D341Med (cell line): ENCODE data around the gene FAM169A.
"Not testable (repeated sequence)": the region's sequence is repeated elsewhere in the genome, so short reads cannot be mapped to it uniquely, and the experiment has no call there.

Source experiments
- DNase-seq: peaks from one replicate; pipeline ENCODE4 v3.0.0; 2012; ENCODE audit warnings: low spot score

The FAM169A gene

DNA sequence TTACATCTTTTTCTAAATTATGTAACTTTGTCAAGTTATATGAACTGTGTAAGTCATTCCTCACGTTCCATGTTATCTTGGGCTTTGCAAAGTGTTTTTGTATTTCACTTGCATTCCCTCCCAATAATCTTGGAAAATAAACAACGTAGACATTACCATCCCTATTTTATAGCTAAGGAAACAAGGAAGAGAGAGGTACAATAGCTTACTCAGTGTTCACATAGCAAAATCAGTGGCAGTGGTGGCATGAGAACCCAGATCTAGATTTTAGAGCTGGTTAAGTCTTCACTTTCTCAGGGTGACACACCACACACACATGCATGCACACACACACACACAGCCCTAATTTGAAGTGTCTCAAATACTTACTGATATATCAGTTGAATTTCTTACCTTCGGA, 65.0 kb downstream of the FAM169A start:
- DNase-seq: no peak

DNA sequence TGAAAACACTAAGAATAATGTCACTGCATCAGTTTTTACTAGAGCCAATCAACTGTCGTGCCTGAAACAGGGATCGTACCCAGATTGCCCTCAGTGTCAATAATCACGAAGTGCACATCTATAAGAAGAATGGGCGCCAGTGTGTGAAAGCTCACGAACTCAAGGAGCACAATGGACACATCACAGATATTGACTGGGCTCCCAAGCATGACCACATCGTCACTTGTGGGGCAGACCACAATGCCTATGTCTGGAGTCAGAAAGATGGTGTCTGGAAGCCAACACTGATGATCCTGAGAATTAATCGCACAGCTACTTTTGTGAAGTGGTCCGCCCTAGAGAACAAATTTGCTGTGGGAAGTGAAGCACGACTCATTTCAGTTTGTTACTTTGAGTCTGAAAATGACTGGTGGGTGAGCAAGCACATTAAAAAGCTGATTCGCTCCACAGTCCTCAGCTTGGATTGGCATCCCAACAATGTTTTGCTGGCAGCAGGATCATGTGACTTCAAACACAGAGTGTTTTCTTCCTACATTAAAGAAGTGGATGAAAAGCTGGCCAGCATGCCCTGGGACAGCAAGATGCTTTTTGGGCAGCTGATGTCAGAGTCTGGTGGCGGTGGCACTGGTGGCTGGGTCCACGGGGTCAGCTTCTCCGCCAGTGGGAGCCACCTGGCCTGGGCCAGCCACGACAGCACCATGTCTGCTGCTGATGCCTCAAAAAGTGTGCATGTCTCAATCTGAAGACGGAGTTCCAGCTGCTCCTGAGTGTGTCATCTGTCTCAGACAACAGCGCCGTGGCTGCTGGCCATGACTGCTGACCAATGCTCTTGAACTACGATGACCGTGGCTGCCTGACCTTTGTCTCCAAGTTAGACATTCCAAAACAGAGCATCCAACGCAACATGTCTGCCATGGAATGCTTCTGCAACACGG, 66.9 kb downstream of the FAM169A start:
- DNase-seq: no peak

DNA sequence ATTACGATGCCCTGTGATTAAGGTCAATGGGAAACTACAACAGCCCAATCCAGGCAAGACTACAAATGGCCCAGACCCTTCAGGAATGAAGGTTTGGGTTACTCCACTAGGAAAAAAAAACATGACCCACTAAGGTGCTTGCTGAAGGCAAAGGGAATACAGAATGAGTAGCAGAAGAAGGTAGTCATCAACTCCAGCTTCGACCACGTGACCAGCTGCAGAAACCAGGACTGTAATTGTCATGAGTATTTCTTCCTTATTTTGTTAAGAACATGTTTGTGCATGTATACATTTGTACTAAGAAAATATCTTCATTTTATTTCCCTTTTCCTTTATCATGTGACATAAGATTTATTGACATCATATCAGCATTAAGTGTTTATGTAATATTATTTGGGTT, 74.5 kb downstream of the FAM169A start:
- DNase-seq: not testable (repeated sequence)

DNA sequence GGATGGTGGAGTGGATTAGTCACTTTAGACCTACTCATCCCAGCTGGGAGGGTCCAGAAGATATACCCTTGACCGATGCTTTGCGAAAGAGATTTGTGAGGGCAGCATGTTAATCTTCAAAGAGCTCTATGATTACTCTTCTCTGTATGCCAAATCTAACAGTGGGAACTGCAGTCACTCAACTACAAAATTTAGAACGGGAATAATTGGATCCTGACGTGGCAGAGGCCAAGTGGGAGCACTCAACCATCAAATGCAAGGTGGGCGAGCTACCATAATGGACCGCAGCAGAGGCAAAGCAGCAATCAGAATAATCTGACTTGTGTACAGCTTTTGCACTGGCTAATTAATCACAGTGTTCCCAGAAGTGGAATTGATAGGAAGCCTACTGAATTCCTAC, 78.8 kb downstream of the FAM169A start:
- no peak for DNase-seq

DNA sequence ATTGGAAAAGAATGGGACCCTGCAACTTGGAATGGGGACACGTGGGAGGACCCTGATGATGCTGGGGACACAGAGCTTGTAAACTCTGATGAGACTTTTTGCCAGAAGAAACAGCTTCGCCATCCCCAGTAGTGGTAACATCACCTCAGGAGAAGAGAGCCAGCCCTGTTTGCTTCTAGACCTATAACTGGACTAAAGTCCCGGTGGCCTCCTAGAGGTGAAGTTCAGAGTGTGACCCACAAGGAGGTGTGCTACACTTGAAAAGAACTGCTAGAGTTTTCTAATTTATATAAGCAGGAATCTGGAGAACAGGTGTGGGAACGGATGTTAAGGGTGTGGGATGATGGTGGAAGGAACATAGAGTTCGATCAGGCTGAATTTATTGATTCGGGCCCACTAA, 79.3 kb downstream of the FAM169A start:
- no peak for DNase-seq

DNA sequence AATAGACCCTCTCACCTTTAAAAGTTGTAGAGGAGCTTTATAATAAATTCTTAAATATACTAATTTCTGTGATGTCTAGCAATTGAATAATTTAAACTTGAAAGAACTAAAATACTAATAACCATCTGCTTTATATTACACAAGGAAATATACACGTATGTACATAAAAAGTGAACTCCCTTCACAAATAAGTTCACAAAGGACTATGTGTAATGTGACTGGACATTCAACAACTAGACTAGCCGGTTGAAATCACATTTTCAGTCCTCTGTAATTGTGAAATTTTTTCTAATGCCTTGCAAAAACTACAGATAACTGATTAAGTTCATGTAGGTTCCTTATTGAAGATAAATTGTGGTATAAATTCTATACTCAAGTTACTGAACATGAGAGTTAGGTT, 87.6 kb downstream of the FAM169A start:
- no peak for DNase-seq

DNA sequence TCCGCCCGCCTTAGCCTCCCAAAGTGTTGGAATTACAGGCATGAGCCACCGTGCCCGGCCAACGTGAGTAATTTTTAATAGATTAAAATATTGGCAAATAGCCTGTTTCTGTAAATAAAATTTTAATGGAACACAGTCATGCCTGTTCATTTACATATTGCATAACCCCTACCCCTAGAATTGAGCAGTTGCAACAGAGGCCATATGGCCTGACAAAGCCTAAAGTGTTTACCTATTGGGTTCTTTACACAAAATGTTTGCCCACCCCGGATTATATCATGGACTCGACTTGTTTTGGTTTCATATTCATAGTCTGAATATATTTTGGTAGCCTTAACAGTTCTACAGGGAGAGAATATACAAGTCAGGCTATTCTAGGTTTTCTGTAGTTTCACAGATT, 93.8 kb downstream of the FAM169A start:
- no peak for DNase-seq

DNA sequence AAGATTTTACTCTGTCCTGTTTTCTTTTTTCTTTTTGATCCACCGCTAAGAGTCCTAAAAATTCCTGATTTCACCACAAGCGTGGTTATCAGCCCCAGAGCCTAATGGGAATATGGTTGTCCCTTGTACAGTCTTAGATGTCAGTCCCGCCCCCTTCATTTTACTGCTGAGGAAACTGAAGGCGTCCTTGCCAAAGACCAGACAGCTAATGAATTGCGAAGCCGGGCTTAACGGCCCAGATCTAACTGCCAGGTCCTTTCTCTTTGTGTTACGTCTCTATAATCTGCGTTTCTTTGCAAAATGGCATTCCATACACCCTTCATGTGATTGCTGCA, 98.6 kb downstream of the FAM169A start:
- DNase-seq: peak; percentile 43

DNA sequence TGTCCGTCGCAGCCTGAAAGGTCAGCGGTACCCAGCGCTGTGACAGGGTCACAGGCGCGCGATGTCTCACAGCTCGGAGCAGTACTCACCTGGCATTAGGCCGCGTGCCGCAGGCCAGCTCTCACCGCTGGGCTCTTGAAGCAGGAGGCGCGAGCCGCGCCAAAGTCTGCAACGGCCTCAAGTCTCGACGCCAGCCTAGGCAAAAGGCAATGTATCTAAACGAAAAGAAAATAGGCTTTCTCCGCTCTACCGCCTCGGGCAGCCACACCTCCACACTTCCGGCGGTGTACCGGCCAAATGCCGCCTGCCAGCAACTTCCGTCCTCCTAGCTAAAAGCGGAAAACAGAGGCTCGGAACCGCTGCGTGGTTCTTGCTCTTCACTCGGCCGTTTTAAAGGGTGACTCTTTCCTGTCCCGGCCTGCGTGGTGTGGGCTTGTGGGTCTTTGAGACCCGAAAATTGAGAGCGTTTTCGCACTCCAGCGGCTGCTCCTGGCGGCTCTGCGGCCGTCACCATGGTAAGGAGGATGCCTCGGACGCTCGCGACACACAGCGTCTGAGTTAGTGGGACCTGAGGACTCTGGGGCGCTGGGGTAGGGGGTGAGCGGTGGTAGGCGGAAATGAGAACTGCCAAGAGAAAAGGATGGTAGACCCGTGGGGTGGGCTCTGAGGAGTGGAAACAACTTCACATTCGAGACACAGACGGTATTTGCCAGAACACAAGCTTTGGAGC, 99.2 kb downstream of the FAM169A start, which contains the start of the genes GFM2 and NSA2:
Gene GFM2, minus strand, starts transcription at position 269 of the 730 bp plus-strand sequence. CDS start 3,375 bp downstream, outside the sequence.
Gene NSA2, plus strand, starts transcription at position 401 of the 730 bp plus-strand sequence. Its CDS starts 112 bp downstream, at position 513.
- DNase-seq: peak; percentile 85

DNA sequence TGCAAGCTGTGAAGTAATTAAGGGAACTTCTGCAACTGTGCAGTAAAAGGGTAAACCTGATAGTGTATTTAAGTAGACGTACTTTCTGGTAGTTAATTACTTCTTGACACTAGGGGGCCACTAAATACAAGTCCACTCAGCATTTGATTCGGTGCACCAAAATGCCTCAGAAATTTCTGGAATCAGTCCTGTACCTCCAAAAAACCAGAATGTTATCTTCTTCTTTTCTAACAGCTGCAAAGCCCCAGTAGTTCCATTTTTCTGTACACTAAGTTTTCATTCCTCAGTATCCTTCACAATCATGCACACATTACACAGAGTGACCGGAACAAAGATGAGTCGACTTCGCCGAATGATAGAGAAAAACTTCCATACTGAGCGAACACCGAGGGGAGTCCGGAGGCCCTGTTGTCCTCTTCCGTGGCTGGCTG, 99.8 kb downstream of the FAM169A start:
- peak; percentile 50 for DNase-seq

DNA sequence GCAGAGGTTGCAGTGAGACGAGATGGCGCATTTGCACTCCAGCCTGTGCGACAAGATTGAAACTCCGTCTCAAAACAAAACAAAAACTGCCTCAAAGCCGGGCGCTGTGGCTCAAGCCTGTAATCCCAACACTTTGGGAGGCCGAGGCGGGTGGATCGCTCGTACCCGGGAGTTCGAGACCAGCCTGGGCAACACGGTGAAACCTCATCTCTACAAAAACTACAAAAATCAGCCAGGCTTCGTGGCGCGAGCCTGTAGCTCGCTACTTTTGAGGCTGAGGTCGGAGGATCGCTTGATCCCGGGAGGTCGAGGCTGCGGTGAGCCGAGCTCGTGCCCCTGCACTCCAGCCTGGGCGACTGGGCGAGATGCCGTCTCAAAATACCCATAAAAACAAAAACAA, 100.3 kb downstream of the FAM169A start:
- no peak for DNase-seq

DNA sequence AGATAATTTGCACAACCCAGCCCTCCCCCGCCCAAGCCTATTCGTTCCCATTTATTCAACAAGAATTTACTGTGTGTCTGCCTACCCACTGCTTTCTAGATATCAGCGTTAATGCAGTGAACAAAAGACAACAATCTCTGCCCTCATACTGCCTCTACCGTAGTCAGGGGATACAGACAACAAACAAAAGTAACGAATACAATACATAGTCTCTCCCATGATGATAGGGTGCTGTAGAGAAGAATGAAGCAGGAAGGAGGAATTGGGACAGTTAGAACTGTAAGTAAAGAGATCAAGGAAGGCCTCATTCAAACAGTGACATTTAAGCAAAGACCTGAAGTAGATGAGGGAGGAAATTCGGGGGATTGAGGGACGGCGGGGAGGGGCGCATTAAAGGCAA, 101.0 kb downstream of the FAM169A start:
- DNase-seq: no peak

DNA sequence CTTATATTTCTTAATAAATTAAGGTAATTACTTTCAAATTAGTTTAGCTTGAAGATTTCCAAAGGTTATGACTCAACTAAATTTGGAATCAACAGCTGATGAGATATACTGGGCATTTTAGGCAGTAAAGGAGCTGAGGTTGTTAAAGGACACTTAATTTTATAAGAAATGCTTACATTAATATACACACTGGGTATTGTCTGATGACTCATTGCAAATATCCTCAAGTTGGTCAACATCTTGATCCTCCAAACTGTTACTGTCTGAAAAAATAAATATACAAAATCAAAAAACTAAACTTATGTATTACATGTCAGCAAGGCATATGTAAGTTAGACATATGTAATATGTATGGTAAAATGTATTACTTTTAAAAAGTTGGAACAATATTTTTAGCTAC, 102.7 kb downstream of the FAM169A start:
- no peak for DNase-seq

DNA sequence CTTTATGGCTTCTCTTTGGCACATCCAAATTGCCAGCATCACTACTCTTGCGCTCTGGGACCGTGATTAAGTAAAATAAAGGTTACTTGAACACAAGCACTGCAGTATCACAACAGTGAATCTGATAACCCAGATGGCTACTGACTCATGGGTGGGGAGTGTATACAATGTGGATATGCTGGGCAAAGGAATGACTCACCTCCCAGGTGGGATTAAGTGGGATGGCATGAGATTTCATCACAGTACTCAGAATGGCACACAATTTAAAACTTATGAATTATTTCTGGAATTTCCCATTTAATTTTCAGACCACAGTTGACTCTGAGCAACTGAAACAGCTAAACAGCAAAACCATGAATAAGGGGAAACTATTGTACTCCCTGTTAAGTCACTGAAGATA, 103.6 kb downstream of the FAM169A start:
- DNase-seq: no peak

DNA sequence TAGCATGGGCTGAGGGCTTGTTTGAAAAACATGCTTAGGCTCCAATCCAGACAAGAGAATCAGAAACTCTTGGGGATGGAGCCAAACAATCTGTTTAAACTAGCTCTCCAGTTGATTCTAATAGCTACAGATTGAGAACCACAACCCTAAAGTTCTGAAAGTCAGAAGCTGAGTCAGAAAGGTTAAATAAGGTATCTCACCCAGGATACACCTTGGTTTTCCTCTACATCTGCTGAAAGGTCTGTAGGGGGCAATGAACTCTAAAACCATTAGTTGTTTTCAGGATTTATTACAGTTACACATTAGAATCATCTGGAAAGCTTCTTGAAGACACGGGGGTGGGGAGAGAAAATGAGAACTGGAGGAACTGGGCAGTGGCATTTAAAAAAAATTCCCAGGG, 104.9 kb downstream of the FAM169A start:
- DNase-seq: no peak

DNA sequence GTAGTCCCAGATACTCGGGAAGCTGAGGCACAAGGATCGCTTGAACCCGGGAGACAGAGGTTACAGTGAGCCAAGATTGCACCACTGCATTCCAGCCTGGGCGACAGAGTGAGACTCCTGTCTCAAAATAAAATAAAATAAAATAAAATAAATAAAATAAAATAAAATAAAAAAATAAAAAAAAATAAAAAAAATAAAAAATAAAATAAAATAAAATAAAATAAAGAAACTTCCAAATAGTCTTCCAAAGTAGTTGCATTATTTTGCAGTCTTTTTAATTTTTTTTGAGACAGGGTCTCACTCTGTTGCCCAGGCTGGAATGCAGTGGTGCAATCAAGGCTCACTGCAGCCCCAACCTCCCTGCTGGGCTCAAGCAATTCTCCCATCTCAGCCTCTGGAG, 117.4 kb downstream of the FAM169A start:
- not testable (repeated sequence) for DNase-seq

DNA sequence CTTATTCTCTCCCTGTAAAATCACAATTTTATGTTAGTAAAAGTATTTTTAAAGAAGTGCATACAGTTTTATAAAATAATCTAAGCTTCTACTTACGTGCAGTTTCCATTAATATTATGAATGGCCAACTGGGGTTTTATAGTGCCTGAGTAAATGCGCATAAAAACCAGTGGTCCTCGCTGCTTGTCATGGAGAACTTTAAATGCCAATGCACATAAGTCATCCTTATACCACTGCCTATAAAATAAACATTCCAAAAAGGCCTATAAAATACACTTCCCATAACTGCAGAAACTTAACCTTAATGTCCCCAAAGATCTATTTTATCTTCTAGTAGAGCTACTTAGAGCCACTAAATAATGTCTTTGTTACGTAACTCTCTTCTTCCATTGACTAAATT, 127.8 kb downstream of the FAM169A start:
- no peak for DNase-seq

DNA sequence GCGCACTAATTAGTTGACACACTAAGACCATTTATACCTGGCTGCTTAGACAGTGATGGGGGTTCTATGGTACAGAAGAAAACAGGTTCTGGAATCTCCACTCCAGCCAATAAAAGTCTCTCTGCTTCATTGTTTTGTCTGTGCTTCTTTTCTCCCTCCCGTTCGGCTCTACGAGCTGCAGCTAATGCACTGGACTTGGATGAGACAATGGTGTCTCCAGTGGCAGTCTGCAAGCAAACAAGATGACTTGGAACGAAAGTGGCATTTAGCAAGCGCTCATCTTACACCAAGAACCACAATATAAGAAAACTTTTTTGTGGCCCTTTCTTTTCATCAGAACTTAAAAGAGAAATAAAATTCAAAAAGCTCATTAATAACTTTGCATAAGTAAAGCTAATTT, 129.4 kb downstream of the FAM169A start:
- DNase-seq: no peak
